Stimulated activated CD4-positive, alpha-beta T cell treated with anti-CD3 and anti-CD28 coated beads, Interleukin-15, amount 100 ng/mL, for 24 hours (primary cell): ENCODE measurements around the gene ARL6IP6.

Experiments
- DNase-seq: peaks from one replicate; pipeline ENCODE4 v3.0.0-alpha.2; 2020

ARL6IP6 gene

DNA sequence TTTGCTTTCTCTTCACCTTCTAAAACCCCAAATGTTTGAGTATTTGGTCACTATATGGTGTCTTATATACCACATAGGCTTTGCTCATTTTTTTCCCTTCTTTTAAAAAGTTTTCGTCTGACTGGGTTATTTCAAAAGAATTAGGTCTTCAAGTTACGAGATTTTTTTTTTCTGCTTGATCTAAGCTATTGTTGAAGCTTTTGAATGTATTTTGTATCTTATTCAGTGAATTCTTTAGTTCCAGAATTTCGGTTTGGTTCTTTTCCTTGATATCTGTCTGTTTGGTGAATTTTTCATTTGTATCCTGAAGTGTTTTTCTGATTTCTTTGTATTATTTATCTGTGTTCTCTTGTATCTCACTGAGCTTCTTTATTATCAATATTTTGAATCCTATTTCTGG is 93.5 kb downstream of the ARL6IP6 start:
- DNase-seq: no peak
